GM18505 (cell line): ENCODE data around the gene CDK6.
A peak's percentile ranks its signal among the peaks of the same experiment; 100 is the strongest.

Experiments
- ATAC-seq: cut with Tn5 transposase; IDR thresholded peaks from one replicate; pipeline ENCODE4 v1.9.1; 2021; ENCODE audit not compliant: unreplicated experiment
- POLR2A ChIP-seq: IDR thresholded peaks from 4 replicates; pipeline ENCODE4 v1.6.1; 2011; ENCODE audit warnings: borderline replicate concordance; ENCODE audit not compliant: insufficient read depth, insufficient read length; ENCODE audit errors: extremely low read depth

CDK6 gene

GRCh38 chr7:92696584-92696983, 139.8 kb downstream of the CDK6 start:
- no peak for ATAC-seq
- TF ChIP-seq POLR2A, result no peak

GRCh38 chr7:92695308-92696261, 140.8 kb downstream of the CDK6 start:
- ATAC-seq, result no peak
- TF ChIP-seq POLR2A, result no peak

DNA sequence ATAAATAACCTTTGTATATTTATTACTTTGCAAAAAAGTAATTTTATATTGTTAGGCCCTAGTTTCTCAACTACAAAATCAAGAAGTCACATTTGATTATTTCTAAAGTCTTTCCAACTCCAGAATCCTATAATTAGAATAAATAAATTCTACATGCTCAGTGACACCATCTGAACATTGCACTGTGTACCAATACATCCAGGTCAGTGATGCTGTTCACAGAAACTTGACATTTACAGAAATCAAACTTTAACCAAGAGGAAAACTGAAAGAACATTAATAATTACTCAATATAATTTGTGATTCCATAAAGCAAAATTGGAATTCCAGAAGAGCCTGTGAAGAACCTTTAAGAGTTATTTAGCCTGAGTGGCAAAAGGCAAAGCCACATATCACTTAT, 142.2 kb downstream of the CDK6 start:
- no peak for ATAC-seq
- no peak for TF ChIP-seq POLR2A

DNA sequence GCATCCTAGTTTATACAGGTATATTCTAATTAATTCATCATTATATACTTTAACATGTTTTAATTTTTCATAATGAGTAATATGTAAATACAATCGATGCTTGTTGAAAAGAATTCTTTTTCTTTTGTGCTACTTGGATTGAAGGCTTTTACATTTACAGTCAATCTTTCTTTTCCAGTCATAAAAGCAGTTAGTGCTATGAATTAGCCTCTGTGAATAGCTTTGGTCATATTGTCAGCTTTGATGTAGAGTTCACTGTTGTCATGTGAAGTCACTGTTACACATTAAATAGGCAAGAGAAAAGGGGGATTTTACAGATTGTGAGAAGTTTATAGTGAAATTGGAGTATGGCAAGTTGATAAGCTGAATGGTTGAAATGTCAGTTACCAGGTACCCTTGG, 142.9 kb downstream of the CDK6 start:
- TF ChIP-seq POLR2A, result no peak
- ATAC-seq, result no peak

DNA sequence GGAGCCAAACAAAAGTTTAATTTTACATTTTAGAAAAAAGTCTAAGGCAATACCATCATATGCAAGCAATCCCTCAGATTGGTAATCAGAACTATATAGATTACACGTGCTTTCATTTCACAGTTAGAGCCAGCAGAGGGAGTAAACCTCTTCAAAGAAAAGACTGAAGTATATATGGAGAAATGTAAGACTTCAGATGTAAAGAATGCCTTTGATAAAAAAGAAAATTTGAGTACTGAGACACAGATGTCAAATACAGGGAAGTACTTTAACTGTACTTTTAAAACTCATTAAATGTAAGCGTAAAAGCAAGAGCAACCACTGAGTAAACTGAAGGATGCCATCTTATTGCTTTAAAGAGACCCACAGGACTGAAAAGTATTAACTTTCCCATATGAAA, 144.8 kb downstream of the CDK6 start:
- no peak for TF ChIP-seq POLR2A
- ATAC-seq, result peak; percentile 88

DNA sequence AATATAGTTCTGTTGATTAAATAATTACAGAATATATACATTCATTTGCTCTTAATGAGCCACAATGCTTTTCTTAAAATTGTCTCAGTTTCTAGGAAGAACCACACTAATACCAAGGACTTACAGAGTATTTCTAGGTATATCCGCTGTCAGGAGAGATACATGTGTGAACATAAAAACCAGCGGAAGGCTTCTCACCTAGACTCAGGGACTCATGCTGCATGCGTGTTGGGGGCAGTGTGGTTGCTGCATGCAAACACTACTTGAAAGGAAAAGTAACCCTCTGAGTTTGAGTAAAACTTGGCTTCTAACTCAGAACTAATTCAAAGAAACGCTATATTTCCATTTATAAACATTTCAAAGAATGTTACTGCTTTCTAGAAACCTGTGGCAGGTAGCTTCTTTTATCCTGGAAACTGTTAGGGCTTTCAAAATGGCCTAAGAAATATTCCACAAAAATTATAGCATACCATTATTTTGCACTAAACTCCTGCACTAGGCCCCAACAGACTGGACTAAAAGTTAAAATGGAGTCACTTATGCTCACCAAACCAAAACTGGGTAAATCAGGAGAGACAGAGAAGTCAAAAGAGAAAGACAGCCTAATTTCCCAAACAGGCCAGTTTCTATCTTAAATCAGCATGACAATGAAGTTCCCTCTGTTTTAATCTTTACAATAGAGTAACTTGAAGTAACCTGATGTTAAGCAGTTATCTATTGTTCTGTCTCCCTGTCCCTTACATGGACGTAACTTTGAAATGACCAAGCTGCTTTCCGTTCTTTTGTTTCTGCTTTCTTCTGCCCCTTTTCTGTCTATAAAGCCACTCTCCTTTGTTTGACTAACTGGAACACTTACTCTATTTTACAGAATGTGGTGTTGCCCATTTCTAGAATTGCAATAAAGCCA, 151.0 kb downstream of the CDK6 start:
- no peak for TF ChIP-seq POLR2A
- ATAC-seq, result no peak

GRCh38 chr7:92684274-92684673, 152.1 kb downstream of the CDK6 start:
- ATAC-seq, result no peak
- TF ChIP-seq POLR2A, result no peak

GRCh38 chr7:92682903-92683539, 153.4 kb downstream of the CDK6 start:
- no peak for TF ChIP-seq POLR2A
- no peak for ATAC-seq

DNA sequence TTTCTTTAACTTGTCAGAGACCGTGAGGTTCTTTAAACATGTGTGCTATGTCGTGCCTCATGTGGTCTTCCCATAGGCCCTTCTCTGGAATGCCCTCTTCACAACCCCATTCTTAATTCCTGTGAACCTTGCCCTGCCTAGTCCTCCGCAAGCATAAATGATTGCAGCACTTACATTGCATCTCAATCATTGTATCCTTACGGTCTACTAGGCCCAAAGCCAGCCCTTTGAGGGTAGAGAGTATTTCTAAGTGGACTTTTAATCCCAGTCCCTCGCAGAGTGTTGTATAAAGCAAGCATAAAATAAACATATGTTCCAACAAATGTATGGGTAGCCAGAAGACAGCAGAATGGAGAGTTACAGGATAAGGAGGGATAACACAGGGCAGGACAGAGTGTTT, 154.0 kb downstream of the CDK6 start:
- TF ChIP-seq POLR2A, result no peak
- no peak for ATAC-seq

DNA sequence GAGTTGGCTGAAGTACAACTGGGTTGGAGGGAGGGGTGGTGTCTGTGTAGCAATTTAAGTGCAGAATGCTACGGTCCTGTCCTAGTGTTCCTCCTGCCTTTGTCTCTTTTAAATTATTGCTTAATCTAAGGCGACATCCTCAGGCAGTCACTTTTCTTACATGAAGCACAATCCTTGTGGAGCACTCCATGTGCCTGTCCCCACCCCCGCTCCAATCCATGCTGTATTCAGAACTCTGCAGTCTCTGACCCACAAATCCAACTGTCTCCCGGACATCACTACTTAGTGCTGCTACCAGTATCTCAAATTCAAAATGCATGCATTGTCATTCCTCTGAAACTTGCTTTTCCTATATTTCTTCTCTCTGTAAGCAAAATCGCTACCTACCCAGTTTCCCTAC, 154.7 kb downstream of the CDK6 start:
- no peak for ATAC-seq
- TF ChIP-seq POLR2A, result no peak

- ATAC-seq, result no peak
- no peak for TF ChIP-seq POLR2A
These were observed 155.9 kb downstream of the CDK6 start for GRCh38 chr7:92680442-92680841.

GRCh38 chr7:92678291-92678920, 158.0 kb downstream of the CDK6 start:
- ATAC-seq, result no peak
- no peak for TF ChIP-seq POLR2A

GRCh38 chr7:92674379-92674778, 162.0 kb downstream of the CDK6 start:
- TF ChIP-seq POLR2A, result no peak
- peak; percentile 78 for ATAC-seq
